OCI-LY7 (cell line): ENCODE measurements around the gene EEF1AKMT3. TPM values are rescaled to one million over a fixed set of nuclear protein-coding genes. Genes with fewer than 3 reads are reported as not detected.

Experiments used
- BruUV-seq: library from RNA; stranded (reverse); fragments of 400-500 nt; replicated peaks from 2 replicates; lab custom pipeline; 2021; lab: Mats Ljungman, UMichigan
- CTCF ChIA-PET: fragments of 300-600 bp; sonication (Branson Sonifier 250); formaldehyde crosslinking; loops from one replicate; lab custom pipeline; 2022; ENCODE audit warnings: antibody characterized with exemption; ENCODE audit not compliant: unreplicated experiment; lab: Charles Lee
- POLR2A ChIA-PET: fragments of 300-600 bp; sonication (Branson Sonifier 250); formaldehyde crosslinking; loops from one replicate; lab custom pipeline; 2022; ENCODE audit warnings: antibody characterized with exemption; lab: Charles Lee
- DNase-seq: peaks from one replicate; pipeline ENCODE4 v3.0.0-alpha.2; 2015; ENCODE audit warnings: low spot score
- H2AFZ ChIP-seq: fragments of 200-600 bp; sonication (generic), shearing (Covaris generic); 2 replicates; pipeline ENCODE4 v1.6.1; 2014; ENCODE audit warnings: mild to moderate bottlenecking, antibody characterized with exemption, low read length, moderate library complexity
- H3K27ac ChIP-seq: fragments of 200-600 bp; sonication (generic); 2 replicates; pipeline ENCODE4 v1.5.1; 2014; ENCODE audit warnings: mixed run types, low read depth, mild to moderate bottlenecking, moderate library complexity, low read length, inconsistent platforms; ENCODE audit not compliant: poor library complexity, severe bottlenecking
- H3K36me3 ChIP-seq: fragments of 200-600 bp; sonication (generic); 2 replicates; pipeline ENCODE4 v1.6.1; 2014; ENCODE audit warnings: mild to moderate bottlenecking, antibody characterized with exemption, low read length, moderate library complexity, mixed read lengths; ENCODE audit not compliant: insufficient read depth
- H3K4me1 ChIP-seq: fragments of 200-600 bp; sonication (generic); 2 replicates; pipeline ENCODE4 v1.5.1; 2014; ENCODE audit warnings: mild to moderate bottlenecking, low read length; ENCODE audit not compliant: insufficient read depth, poor library complexity, severe bottlenecking
- H3K4me2 ChIP-seq: fragments of 200-600 bp; sonication (generic); 2 replicates; pipeline ENCODE4 v1.6.1; 2014; ENCODE audit warnings: mild to moderate bottlenecking, low read length
- H3K4me3 ChIP-seq: fragments of 200-600 bp; sonication (generic); 2 replicates; pipeline ENCODE4 v1.5.1; 2014; ENCODE audit warnings: mild to moderate bottlenecking, low read depth, low read length; ENCODE audit not compliant: poor library complexity, severe bottlenecking
- H3K79me2 ChIP-seq: fragments of 200-600 bp; sonication (generic); 2 replicates; pipeline ENCODE4 v1.6.1; 2016; ENCODE audit warnings: low read depth, mild to moderate bottlenecking, low read length, moderate library complexity, mixed read lengths; ENCODE audit not compliant: insufficient read depth
- H3K9me2 ChIP-seq: fragments of 200-600 bp; sonication (generic); 2 replicates; pipeline ENCODE4 v1.6.1; 2016; ENCODE audit warnings: mild to moderate bottlenecking, low read length, mixed read lengths; ENCODE audit not compliant: insufficient read depth
- H3K9me3 ChIP-seq: fragments of 200-600 bp; sonication (generic); 2 replicates; pipeline ENCODE4 v1.6.1; 2014; ENCODE audit warnings: mild to moderate bottlenecking, mixed run types, low read length, mixed read lengths
- H4K20me1 ChIP-seq: fragments of 200-600 bp; sonication (generic); 2 replicates; pipeline ENCODE4 v1.6.1; 2014; ENCODE audit warnings: mild to moderate bottlenecking, antibody characterized with exemption, low read length, moderate library complexity, mixed read lengths; ENCODE audit not compliant: insufficient read depth
- CTCF ChIP-seq: fragments of 200-600 bp; sonication (generic); conservative IDR thresholded peaks from 2 replicates; pipeline ENCODE4 v1.5.1; 2014; ENCODE audit warnings: mild to moderate bottlenecking, antibody characterized with exemption, low read length, moderate library complexity, mixed read lengths
- EZH2phosphoT487 ChIP-seq: fragments of 200-600 bp; sonication (generic); IDR thresholded peaks from 2 replicates; pipeline ENCODE4 v1.6.1; 2018; ENCODE audit warnings: low read depth, borderline replicate concordance, mild to moderate bottlenecking, mixed run types, antibody characterized with exemption, low read length, moderate library complexity, mixed read lengths
- intact Hi-C: fragments of 100-400 bp; cut with micrococcal nuclease; formaldehyde crosslinking; loops from one replicate; pipeline ENCODE4 v1.10.0; 2022; ENCODE audit not compliant: unreplicated experiment
- total RNA-seq, 2 experiments: library from RNA; depleted of rRNA in 1 of 2; stranded (reverse); fragments of >200 nt in 1 of 2; shearing (Covaris generic) in 1 of 2; gene quantifications; 2 replicates each; pipeline ENCODE4 v1.2.3, GENCODE V29; 2014 to 2022

Gene EEF1AKMT3
- total RNA-seq, 2 experiments from 2014 or later, result 3.4 to 6.3 TPM

DNA sequence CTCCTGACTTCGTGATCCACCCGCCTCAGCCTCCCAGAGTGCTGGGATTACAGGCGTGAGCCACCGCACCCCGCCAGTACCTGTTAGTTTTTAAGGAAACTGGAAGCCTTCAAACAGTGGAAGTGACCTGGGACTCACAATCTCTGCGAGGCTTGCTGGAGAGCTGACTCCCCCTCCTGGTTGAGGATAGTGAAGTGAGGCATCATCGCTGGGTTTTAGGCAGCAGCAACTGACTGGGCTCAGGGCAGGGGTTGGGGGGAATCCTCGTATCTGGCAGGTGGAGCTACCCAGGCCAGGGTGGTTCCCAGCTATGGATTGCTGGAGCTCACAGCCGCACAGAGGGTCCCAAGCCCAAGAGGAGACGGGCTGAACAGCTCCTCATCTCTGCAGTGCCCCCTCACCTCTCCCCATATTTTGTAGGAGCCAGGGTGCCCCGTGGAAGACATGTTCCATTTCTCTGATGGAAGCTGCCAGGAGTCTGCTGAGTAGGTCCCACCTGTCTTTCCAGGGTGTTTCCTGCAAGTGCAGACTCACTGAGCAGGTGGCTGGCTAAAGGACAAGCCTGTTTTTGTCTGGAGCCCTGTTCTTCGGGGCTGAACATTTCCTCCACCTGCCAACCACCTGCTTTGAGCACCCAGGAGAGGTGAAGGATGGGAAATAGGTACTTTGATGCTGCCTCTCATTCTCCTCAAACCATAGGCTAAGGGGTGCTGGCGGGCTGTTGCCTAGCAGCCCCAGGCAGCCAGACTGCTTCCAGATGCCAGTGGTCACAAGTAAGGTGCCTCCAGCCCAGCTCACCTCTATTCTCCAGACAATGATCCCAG is 43.0 kb downstream of the EEF1AKMT3 start:
- Histone ChIP-seq H3K36me3 (0 out of 2 replicates have a peak, but pooled peaks cover 6% of the 10 kb centered on the region), H2AFZ (no peak overlapping the region), H3K4me2 (no peak overlapping the region), H3K4me1 (no peaks in the 10 kb centered on the region), H3K9me3 (no peaks in the 10 kb centered on the region), H4K20me1 (no peaks in the 10 kb centered on the region), H3K4me3 (no peak overlapping the region), H3K27ac (no peak overlapping the region), H3K79me2 (no peaks in the 10 kb centered on the region), H3K9me2 (no peaks in the 10 kb centered on the region)
- intact Hi-C loops, result no loop called here
- no peak for DNase-seq
- POLR2A ChIA-PET, result interaction anchor here (0.5 to 0.9 kb wide), 3 partner anchors 10 to 180 kb away, joined by 3 read pairs; no protein-coding TSS in a partner anchor
- CTCF ChIA-PET, result interaction anchor here (0.5 to 1.0 kb wide), 2 partner anchors 13 to 87 kb away, joined by 3 to 4 read pairs; no protein-coding TSS in a partner anchor
- TF ChIP-seq EZH2phosphoT487, result no peak
- 0 out of 2 replicates have a peak, but pooled peaks have one; percentile 16 for TF ChIP-seq CTCF
- BruUV-seq, result no TSS peak

DNA sequence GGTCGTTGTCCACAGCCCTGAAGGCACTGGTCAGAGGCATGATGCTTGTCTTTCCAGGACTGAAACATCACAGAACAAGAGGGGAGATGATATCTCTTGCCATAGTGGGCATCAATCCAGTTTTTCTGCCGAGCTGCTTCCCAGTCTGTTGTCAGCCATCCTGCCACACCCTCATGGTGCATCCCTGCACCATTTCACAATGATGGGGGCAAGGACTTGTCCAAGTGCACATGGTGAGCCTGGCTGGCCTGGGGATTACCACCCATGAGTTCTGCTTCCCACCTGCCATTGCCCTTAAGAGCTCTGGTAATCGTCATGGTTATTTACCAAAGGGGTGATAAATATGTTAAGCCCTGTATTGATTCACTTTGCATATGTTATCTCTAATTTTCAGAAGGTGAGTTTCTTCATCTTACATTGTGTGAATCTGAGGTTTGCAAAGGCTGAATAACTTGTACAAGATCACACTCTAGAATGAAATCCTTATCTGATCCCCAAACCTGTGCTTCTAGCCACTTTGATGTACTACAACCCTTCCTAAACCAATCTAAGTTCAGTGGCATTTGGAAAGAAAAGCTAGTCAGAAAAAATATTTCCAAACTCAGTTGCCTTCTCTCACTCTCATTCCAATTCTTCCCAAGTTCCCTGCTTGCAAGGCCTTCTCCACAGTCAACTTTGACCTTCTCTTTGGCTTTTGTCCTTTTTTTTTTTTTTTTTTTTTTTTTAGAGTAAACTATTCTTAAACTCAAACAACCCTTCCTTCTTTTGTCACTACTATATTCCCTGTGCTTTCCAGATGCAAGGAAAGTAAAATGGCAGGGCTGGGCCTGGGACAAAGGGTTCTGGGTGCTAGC is 43.8 kb downstream of the EEF1AKMT3 start:
- Histone ChIP-seq H3K36me3 (0 out of 2 replicates have a peak, but pooled peaks cover 8% of the 10 kb centered on the region), H3K9me3 (no peaks in the 10 kb centered on the region), H4K20me1 (no peaks in the 10 kb centered on the region), H2AFZ (no peak overlapping the region), H3K27ac (no peak overlapping the region), H3K9me2 (no peaks in the 10 kb centered on the region), H3K4me2 (no peak overlapping the region), H3K4me3 (no peak overlapping the region), H3K79me2 (no peaks in the 10 kb centered on the region), H3K4me1 (no peaks in the 10 kb centered on the region)
- DNase-seq, result no peak
- BruUV-seq, result no TSS peak
- intact Hi-C loops, result no loop called here
- POLR2A ChIA-PET, result no interaction called here
- CTCF ChIA-PET, result interaction anchor here (0.5 to 1.0 kb wide), 2 partner anchors 14 to 86 kb away, joined by 3 to 4 read pairs; no protein-coding TSS in a partner anchor
- no peak for TF ChIP-seq EZH2phosphoT487
- no peak for TF ChIP-seq CTCF
